GM23338 (cell line): Measurements from ENCODE around the gene SOHLH1. TPM values are rescaled to one million over a fixed set of nuclear protein-coding genes. Genes with fewer than 3 reads are reported as not detected.

ENCODE experiments used
- ATAC-seq: fragments of 200-7000 bp; cut with Tn5 transposase; 3 replicates; pipeline ENCODE4 v1.9.1; 2020
- DNase-seq: peaks from one replicate; pipeline ENCODE4 v3.0.0-alpha.2; 2015; ENCODE audit warnings: low spot score
- H2AFZ ChIP-seq: fragments of 200-600 bp; sonication (generic); 2 replicates; pipeline ENCODE4 v1.8.0; 2016; ENCODE audit warnings: antibody characterized with exemption, mild to moderate bottlenecking, moderate library complexity
- H3F3A ChIP-seq: fragments of 200-600 bp; sonication (generic); replicated peaks from 2 replicates; pipeline ENCODE4 v1.8.0; 2017; ENCODE audit warnings: antibody characterized with exemption, mixed run types, low read depth
- H3K27ac ChIP-seq: fragments of 200-600 bp; sonication (generic); 2 replicates; pipeline ENCODE4 v1.6.1; 2016; ENCODE audit warnings: low read depth
- H3K27me3 ChIP-seq: fragments of 200-600 bp; sonication (generic); 2 replicates; pipeline ENCODE4 v1.8.0; 2016; ENCODE audit warnings: mild to moderate bottlenecking, mixed run types, moderate library complexity; ENCODE audit not compliant: insufficient read depth
- H3K36me3 ChIP-seq: fragments of 200-600 bp; sonication (generic); 2 replicates; pipeline ENCODE4 v1.8.0; 2016; ENCODE audit warnings: mild to moderate bottlenecking; ENCODE audit not compliant: insufficient read depth
- H3K4me1 ChIP-seq: fragments of 200-600 bp; sonication (generic); 2 replicates; pipeline ENCODE4 v1.8.0; 2016; ENCODE audit warnings: mild to moderate bottlenecking, moderate library complexity; ENCODE audit not compliant: insufficient read depth
- H3K4me2 ChIP-seq: fragments of 200-600 bp; sonication (generic); 2 replicates; pipeline ENCODE4 v1.7.1; 2017; ENCODE audit warnings: mixed run types
- H3K4me3 ChIP-seq: fragments of 200-600 bp; sonication (generic); 2 replicates; pipeline ENCODE4 v1.6.1; 2016; ENCODE audit warnings: mixed run types
- H3K79me2 ChIP-seq: fragments of 200-600 bp; sonication (generic); replicated peaks from 2 replicates; pipeline ENCODE4 v1.8.0; 2017; ENCODE audit warnings: mild to moderate bottlenecking; ENCODE audit not compliant: insufficient read depth
- H3K9me2 ChIP-seq: fragments of 200-600 bp; sonication (generic); 2 replicates; pipeline ENCODE4 v1.8.0; 2017; ENCODE audit not compliant: insufficient read depth
- H4K20me1 ChIP-seq: fragments of 200-600 bp; sonication (generic); replicated peaks from 2 replicates; pipeline ENCODE4 v1.8.0; 2017; ENCODE audit warnings: mild to moderate bottlenecking; ENCODE audit not compliant: insufficient read depth
- H3K27ac Mint-ChIP-seq: 2 replicates; pipeline ENCODE4 v1.8.0; 2020; ENCODE audit warnings: inconsistent platforms, mild to moderate bottlenecking, moderate library complexity, mixed read lengths
- H3K27me3 Mint-ChIP-seq: 3 replicates; pipeline ENCODE4 v1.8.0; 2022; ENCODE audit warnings: low read depth, mild to moderate bottlenecking, moderate library complexity, mixed read lengths, inconsistent platforms; ENCODE audit not compliant: insufficient read depth, poor library complexity
- H3K36me3 Mint-ChIP-seq: 3 replicates; pipeline ENCODE4 v1.8.0; 2021; ENCODE audit warnings: low read depth, mild to moderate bottlenecking, inconsistent platforms, moderate library complexity, mixed read lengths
- H3K4me1 Mint-ChIP-seq: 3 replicates; pipeline ENCODE4 v1.8.0; 2020; ENCODE audit warnings: mild to moderate bottlenecking, inconsistent platforms, mixed read lengths
- H3K4me3 Mint-ChIP-seq: 3 replicates; pipeline ENCODE4 v1.8.0; 2021; ENCODE audit warnings: moderate library complexity, mild to moderate bottlenecking, inconsistent platforms, mixed read lengths
- H3K9me3 Mint-ChIP-seq: 3 replicates; pipeline ENCODE4 v1.8.0; 2020; ENCODE audit warnings: moderate library complexity, mild to moderate bottlenecking, inconsistent platforms, mixed read lengths
- EZH2phosphoT487 ChIP-seq: fragments of 200-600 bp; sonication (generic); IDR thresholded peaks from one replicate; pipeline ENCODE4 v1.8.1; 2018; ENCODE audit warnings: antibody characterized with exemption; ENCODE audit not compliant: unreplicated experiment
- POLR2AphosphoS5 ChIP-seq: IDR thresholded peaks from 2 replicates; pipeline ENCODE4 v1.6.1; 2016; ENCODE audit warnings: antibody characterized with exemption, low read depth
- REST ChIP-seq: IDR thresholded peaks from one replicate; pipeline ENCODE4 v1.6.1; 2018; ENCODE audit warnings: antibody characterized with exemption; ENCODE audit not compliant: unreplicated experiment
- STAT1 ChIP-seq: IDR thresholded peaks from one replicate; pipeline ENCODE4 v1.6.1; 2016; ENCODE audit warnings: antibody characterized with exemption; ENCODE audit not compliant: unreplicated experiment
- ZNF114 ChIP-seq: fragments of 250-450 bp; sonication (Bioruptor Pico); IDR thresholded peaks from 2 replicates; pipeline ENCODE4 v1.5.0; 2020; ENCODE audit warnings: mild to moderate bottlenecking, moderate library complexity
- ZNF331 ChIP-seq: fragments of 250-450 bp; sonication (Bioruptor Pico); IDR thresholded peaks from 2 replicates; pipeline ENCODE4 v1.5.0; 2020; ENCODE audit warnings: low read depth, mild to moderate bottlenecking, moderate library complexity
- polyA plus RNA-seq: library from polyadenylated mRNA; unstranded; fragments of >200 nt; fragmentation: Nextera tagmentation; extraction: Ambion mirVana; gene quantifications from 2 replicates; pipeline ENCODE4 v1.2.1, GENCODE V29; 2016
- total RNA-seq: library from RNA; depleted of rRNA; stranded (reverse); fragments of >200 nt; shearing (Covaris generic); gene quantifications from 2 replicates; pipeline ENCODE4 v1.2.3, GENCODE V29; 2014
- TF ChIP-seq, protein P1 (sequence below), 2 experiments: fragments of 200-600 bp in 1 of 2; sonication (generic) in 1 of 2; conservative IDR thresholded peaks; 2 replicates each; pipeline versions ENCODE4 v1.5.1 to v1.6.1; 2016 to 2017; ENCODE audit warnings: antibody characterized with exemption in 2 of 2, low read depth in 2 of 2, mild to moderate bottlenecking in 2 of 2, moderate library complexity in 1 of 2

SOHLH1 gene
- total and polyA plus RNA-seq, 2 experiments from 2014 or later = 0.21 TPM; not detected in 1

GRCh38 chr9:135701959-135702721 lies 2.9 kb upstream of the SOHLH1 start, which contains the start of gene KCNT1:
KCNT1 (plus strand) TSS chr9:135702185; CDS start chr9:135702259, 74 bp downstream.
- no peaks in the 10 kb centered on the region for H3K36me3 Mint-ChIP-seq
- no peaks in the 10 kb centered on the region for H3K9me3 Mint-ChIP-seq
- no peaks in the 10 kb centered on the region for H3F3A ChIP-seq
- peaks cover 18% of the 10 kb centered on the region for H3K27me3 Mint-ChIP-seq
- peaks cover 3% of the 10 kb centered on the region; the same call in 2 of the 3 replicates for H3K4me1 Mint-ChIP-seq
- TF ChIP-seq ZNF331 (CRISPR knock-in tag) (no peak), POLR2AphosphoS5 (no peak), ZNF114 (CRISPR knock-in tag) (no peak), REST (no peak), STAT1 (no peak), EZH2phosphoT487 (no peak)
- TF ChIP-seq, protein P1, sequence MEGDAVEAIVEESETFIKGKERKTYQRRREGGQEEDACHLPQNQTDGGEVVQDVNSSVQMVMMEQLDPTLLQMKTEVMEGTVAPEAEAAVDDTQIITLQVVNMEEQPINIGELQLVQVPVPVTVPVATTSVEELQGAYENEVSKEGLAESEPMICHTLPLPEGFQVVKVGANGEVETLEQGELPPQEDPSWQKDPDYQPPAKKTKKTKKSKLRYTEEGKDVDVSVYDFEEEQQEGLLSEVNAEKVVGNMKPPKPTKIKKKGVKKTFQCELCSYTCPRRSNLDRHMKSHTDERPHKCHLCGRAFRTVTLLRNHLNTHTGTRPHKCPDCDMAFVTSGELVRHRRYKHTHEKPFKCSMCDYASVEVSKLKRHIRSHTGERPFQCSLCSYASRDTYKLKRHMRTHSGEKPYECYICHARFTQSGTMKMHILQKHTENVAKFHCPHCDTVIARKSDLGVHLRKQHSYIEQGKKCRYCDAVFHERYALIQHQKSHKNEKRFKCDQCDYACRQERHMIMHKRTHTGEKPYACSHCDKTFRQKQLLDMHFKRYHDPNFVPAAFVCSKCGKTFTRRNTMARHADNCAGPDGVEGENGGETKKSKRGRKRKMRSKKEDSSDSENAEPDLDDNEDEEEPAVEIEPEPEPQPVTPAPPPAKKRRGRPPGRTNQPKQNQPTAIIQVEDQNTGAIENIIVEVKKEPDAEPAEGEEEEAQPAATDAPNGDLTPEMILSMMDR (conservative IDR thresholded peaks at IDR 0.05; ENCODE audit: low read depth in 2 of 2) = peak; percentile 76 to 78
- H3K27me3 ChIP-seq = 0 out of 2 replicates have a peak, but pooled peaks cover 3% of the 10 kb centered on the region
- H3K27ac ChIP-seq = no peak within 1 kb of the TSS
- no peaks in the 10 kb centered on the region for H3K36me3 ChIP-seq
- ATAC-seq (peak; percentile 78), DNase-seq (peak; percentile 71)
- no peaks in the 10 kb centered on the region for H4K20me1 ChIP-seq
- no peaks in the 10 kb centered on the region for H3K9me2 ChIP-seq
- H3K27ac Mint-ChIP-seq = no peak within 1 kb of the TSS
- peak within 1 kb of the TSS; percentile 79 for H3K4me2 ChIP-seq
- H3K4me3 ChIP-seq = peak within 1 kb of the TSS; percentile 53; the same call in 1 of the 2 replicates
- peak within 1 kb of the TSS; percentile 26; the same call in 1 of the 3 replicates for H3K4me3 Mint-ChIP-seq
- H3K79me2 ChIP-seq = no peaks in the 10 kb centered on the region
- no peaks in the 10 kb centered on the region for H3K4me1 ChIP-seq
- H2AFZ ChIP-seq = peak within 1 kb of the TSS; percentile 74
